ENCODE data around the gene HSF5. TPM values are rescaled to one million over a fixed set of nuclear protein-coding genes. Genes with fewer than 3 reads are reported as not detected.

Gene HSF5
- total and polyA plus RNA-seq, 12 donors: 0.03 to 0.11 (median 0.06) TPM; not detected in 8

GRCh38 chr17:58402047-58402446 lies 86.2 kb downstream of the HSF5 start:
- Histone ChIP-seq H3K4me3 (no peak overlapping the region), H3K27ac (peak overlapping the region in 2 of 5 donors; percentile 9 to 62), H3K9me3 (replicated peaks in 1 of 3) (no peaks in the 10 kb centered on the region), H3K4me1 (replicated peaks in 1 of 2) (peaks cover 11 to 28% of the 10 kb centered on the region in 2 donors), H3K27me3 (no peaks in the 10 kb centered on the region), H3K36me3 (replicated peaks in 1 of 2) (no peaks in the 10 kb centered on the region)
- DNase-seq: no peak
- no peak for TF ChIP-seq CTCF (IDR thresholded peaks at IDR 0.05)
- TF ChIP-seq POLR2A (IDR thresholded peaks at IDR 0.05): no peak
- intact Hi-C loops (cut with DNase I): no loop called here

- H3K9me3 ChIP-seq (replicated peaks in 1 of 3): no peaks in the 10 kb centered on the region
- no peaks in the 10 kb centered on the region for H3K36me3 ChIP-seq (replicated peaks in 1 of 2)
- intact Hi-C loops (cut with DNase I): no loop called here
- H3K4me1 ChIP-seq (replicated peaks in 1 of 2): peaks cover 11 to 32% of the 10 kb centered on the region in 2 donors
- TF ChIP-seq CTCF (IDR thresholded peaks at IDR 0.05) (no peak), POLR2A (IDR thresholded peaks at IDR 0.05) (no peak)
- no peaks in the 10 kb centered on the region for H3K27me3 ChIP-seq
- H3K27ac ChIP-seq: no peak overlapping the region
- WGBS, 4 donors: 76 to 89% (median 81%) methylated on average over 2 of the region's 2 CpGs
- H3K4me3 ChIP-seq: no peak overlapping the region
- no peak for DNase-seq
Observed at GRCh38 chr17:58401287-58401686, 86.9 kb downstream of the HSF5 start.

- H3K27ac ChIP-seq: no peak overlapping the region
- DNase-seq: no peak
- intact Hi-C loops (cut with DNase I): no loop called here
- H3K4me3 ChIP-seq: no peak overlapping the region
- peaks cover 11 to 32% of the 10 kb centered on the region in 2 donors for H3K4me1 ChIP-seq (replicated peaks in 1 of 2)
- H3K9me3 ChIP-seq (replicated peaks in 1 of 3): no peaks in the 10 kb centered on the region
- H3K36me3 ChIP-seq (replicated peaks in 1 of 2): no peaks in the 10 kb centered on the region
- no peak for TF ChIP-seq POLR2A (IDR thresholded peaks at IDR 0.05)
- TF ChIP-seq CTCF (IDR thresholded peaks at IDR 0.05): no peak
- no peaks in the 10 kb centered on the region for H3K27me3 ChIP-seq
Observed at GRCh38 chr17:58400826-58401225, 87.4 kb downstream of the HSF5 start.

- H3K4me1 ChIP-seq (replicated peaks in 1 of 2): peaks cover 11 to 32% of the 10 kb centered on the region in 2 donors
- H3K36me3 ChIP-seq (replicated peaks in 1 of 2): no peaks in the 10 kb centered on the region
- H3K27ac ChIP-seq: no peak overlapping the region
- no peak for DNase-seq
- TF ChIP-seq CTCF (IDR thresholded peaks at IDR 0.05): no peak
- no peak for TF ChIP-seq POLR2A (IDR thresholded peaks at IDR 0.05)
- intact Hi-C loops (cut with DNase I): no loop called here
- WGBS, 4 donors: 91 to 94% (median 93%) methylated on average over 3 of the region's 3 CpGs
- no peaks in the 10 kb centered on the region for H3K27me3 ChIP-seq
- no peaks in the 10 kb centered on the region for H3K9me3 ChIP-seq (replicated peaks in 1 of 3)
- H3K4me3 ChIP-seq: no peak overlapping the region
Observed at GRCh38 chr17:58399974-58400373, 88.2 kb downstream of the HSF5 start.
